Fibroblast of mammary gland (primary cell): ENCODE measurements around the gene PDE4B.

ENCODE experiments used
- DNase-seq: peaks from one replicate; pipeline ENCODE4 v3.0.0-alpha.2; 2010; ENCODE audit warnings: low read depth
- H3K4me3 ChIP-seq: 2 replicates; pipeline ENCODE4 v1.5.1; 2011; ENCODE audit warnings: low read depth, mild to moderate bottlenecking, low read length, moderate library complexity; ENCODE audit not compliant: control insufficient read depth
- TF ChIP-seq, protein P1 (sequence below): conservative IDR thresholded peaks from 2 replicates; pipeline ENCODE4 v1.5.1; 2011; ENCODE audit warnings: low read depth, low read length, inconsistent platforms; ENCODE audit not compliant: control insufficient read depth, insufficient read depth

PDE4B gene

GRCh38 chr1:65821386-65821785 is 28.7 kb downstream of the PDE4B start:
- DNase-seq = no peak
- H3K4me3 ChIP-seq = no peak overlapping the region
- TF ChIP-seq, protein P1, sequence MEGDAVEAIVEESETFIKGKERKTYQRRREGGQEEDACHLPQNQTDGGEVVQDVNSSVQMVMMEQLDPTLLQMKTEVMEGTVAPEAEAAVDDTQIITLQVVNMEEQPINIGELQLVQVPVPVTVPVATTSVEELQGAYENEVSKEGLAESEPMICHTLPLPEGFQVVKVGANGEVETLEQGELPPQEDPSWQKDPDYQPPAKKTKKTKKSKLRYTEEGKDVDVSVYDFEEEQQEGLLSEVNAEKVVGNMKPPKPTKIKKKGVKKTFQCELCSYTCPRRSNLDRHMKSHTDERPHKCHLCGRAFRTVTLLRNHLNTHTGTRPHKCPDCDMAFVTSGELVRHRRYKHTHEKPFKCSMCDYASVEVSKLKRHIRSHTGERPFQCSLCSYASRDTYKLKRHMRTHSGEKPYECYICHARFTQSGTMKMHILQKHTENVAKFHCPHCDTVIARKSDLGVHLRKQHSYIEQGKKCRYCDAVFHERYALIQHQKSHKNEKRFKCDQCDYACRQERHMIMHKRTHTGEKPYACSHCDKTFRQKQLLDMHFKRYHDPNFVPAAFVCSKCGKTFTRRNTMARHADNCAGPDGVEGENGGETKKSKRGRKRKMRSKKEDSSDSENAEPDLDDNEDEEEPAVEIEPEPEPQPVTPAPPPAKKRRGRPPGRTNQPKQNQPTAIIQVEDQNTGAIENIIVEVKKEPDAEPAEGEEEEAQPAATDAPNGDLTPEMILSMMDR = no peak

- H3K4me3 ChIP-seq = no peak overlapping the region
- TF ChIP-seq, protein P1 = no peak
- DNase-seq = no peak
Measured at GRCh38 chr1:65824103-65824502, 31.4 kb downstream of the PDE4B start.

- DNase-seq = peak; percentile 82
- TF ChIP-seq, protein P1 = no peak
Measured at GRCh38 chr1:65825741-65826140, 33.0 kb downstream of the PDE4B start.

DNA sequence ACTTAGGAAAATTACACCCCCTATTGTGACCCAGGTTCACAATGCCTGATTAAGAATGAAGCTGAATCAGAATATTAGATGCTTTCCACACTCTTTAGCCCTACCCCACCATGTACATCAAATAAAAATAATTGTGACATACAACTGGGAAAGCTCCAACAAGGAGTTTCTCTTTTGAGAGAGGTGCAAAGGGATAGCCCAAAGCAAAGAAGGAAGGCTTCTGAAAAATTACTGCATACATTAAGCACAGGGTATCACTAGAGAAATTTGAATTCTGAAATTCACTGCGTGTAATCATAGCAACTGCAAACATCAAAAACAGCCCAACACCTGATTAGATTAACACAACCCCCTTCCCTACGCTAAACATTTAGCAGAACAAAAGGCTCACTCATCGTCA is 34.1 kb downstream of the PDE4B start:
- DNase-seq = no peak
- TF ChIP-seq, protein P1 = no peak
- H3K4me3 ChIP-seq = no peak overlapping the region

More at GRCh38 chr1:65825741-65826140, 33.0 kb downstream of the PDE4B start:
- no peak overlapping the region for H3K4me3 ChIP-seq

DNA sequence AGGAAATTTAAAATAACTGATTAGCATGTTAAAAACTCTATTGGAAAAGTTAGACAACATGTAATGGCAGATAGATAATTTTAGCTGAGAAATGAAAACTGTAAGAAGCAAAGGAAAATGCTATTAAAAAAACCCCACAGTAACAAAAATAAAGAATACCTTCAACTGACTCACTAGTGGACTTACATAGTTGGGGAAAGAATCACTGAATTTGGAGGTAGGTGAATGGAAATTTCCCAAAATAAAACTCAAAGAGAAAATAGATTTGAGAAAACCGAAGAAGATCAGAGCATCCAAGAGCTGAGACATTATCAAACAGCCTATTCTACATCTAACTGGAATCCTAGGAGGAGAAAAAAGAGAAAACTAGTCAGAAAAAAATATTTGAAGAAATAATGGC is 34.7 kb downstream of the PDE4B start:
- peak; percentile 9 for DNase-seq
- TF ChIP-seq, protein P1 = no peak
- no peak overlapping the region for H3K4me3 ChIP-seq

- TF ChIP-seq, protein P1 = no peak
- H3K4me3 ChIP-seq = no peak overlapping the region
- DNase-seq = no peak
Measured at GRCh38 chr1:65830306-65830705, 37.6 kb downstream of the PDE4B start.

GRCh38 chr1:65832296-65832695 is 39.6 kb downstream of the PDE4B start:
- peak; percentile 57 for DNase-seq
- TF ChIP-seq, protein P1 = no peak
- H3K4me3 ChIP-seq = no peak overlapping the region
